Astrocyte of the spinal cord (primary cell): ENCODE measurements around the gene TMEM269.

Source experiments
- DNase-seq: peaks from one replicate; pipeline ENCODE4 v3.0.0; 2011; ENCODE audit warnings: low read depth, low spot score
- H3K4me3 ChIP-seq: 2 replicates; pipeline ENCODE4 v1.5.1; 2011; ENCODE audit warnings: low read depth, mild to moderate bottlenecking, low read length, moderate library complexity
- in situ Hi-C: cut with HindIII; loops from 2 replicates; pipeline ENCODE4 v1.10.0; 2017; ENCODE audit warnings: low sequenced_read_pairs
- TF ChIP-seq, protein P1 (sequence below): IDR thresholded peaks from 2 replicates; pipeline ENCODE4 v1.5.1; 2012; ENCODE audit warnings: low read depth, mild to moderate bottlenecking, low read length, inconsistent platforms

The TMEM269 gene

DNA sequence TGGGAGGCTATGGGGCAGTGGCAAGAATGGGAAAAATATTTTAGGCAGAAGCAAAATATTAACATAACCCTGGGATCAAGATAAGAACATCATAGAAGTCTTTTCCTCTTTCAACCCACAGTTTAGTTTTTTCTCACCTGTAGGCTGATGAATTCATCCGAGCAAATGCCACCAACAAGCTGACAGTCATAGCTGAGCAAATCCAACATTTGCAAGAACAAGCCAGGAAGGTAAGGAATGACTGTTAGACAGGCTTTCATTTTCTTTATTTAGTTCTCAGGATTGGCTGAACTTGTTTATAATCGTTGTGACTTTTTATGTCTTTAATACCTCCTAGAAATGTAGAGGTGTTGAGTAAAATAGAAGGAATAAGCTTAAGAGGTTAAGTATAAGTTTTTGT lies 11.4 kb upstream of the TMEM269 start:
- no peak for DNase-seq
- in situ Hi-C loops, result no loop called here
- TF ChIP-seq, protein P1, sequence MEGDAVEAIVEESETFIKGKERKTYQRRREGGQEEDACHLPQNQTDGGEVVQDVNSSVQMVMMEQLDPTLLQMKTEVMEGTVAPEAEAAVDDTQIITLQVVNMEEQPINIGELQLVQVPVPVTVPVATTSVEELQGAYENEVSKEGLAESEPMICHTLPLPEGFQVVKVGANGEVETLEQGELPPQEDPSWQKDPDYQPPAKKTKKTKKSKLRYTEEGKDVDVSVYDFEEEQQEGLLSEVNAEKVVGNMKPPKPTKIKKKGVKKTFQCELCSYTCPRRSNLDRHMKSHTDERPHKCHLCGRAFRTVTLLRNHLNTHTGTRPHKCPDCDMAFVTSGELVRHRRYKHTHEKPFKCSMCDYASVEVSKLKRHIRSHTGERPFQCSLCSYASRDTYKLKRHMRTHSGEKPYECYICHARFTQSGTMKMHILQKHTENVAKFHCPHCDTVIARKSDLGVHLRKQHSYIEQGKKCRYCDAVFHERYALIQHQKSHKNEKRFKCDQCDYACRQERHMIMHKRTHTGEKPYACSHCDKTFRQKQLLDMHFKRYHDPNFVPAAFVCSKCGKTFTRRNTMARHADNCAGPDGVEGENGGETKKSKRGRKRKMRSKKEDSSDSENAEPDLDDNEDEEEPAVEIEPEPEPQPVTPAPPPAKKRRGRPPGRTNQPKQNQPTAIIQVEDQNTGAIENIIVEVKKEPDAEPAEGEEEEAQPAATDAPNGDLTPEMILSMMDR, result no peak
- no peak overlapping the region for H3K4me3 ChIP-seq

DNA sequence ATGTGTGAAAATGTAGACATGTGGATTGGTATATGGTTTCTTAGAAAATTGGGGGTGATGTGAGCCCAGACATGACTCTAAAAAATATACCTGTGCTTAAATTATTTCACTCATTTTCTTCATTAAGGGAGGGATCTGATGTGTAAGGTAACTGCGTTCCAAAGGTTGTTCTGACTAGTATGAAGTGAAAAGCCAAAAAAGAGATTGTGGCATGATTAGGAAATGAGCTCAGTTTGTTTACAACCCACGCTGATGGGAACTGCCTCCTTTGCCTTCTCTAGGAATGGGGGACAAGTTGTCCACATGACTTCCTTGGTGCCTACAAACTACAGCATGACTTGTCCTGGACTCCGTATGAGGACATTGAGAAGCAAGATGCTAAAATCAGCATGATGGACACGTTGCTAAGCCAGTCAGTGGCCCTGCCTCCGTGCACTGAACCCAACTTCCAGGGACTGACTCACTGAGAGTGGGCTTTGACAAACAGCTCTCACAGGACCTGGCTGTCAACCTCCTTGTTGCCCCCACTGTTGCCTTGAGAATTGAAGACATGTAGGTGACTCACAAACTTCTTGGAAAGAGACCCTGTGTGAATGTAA lies 9.8 kb upstream of the TMEM269 start:
- in situ Hi-C loops, result no loop called here
- TF ChIP-seq, protein P1, result no peak
- no peak overlapping the region for H3K4me3 ChIP-seq
- no peak for DNase-seq

DNA sequence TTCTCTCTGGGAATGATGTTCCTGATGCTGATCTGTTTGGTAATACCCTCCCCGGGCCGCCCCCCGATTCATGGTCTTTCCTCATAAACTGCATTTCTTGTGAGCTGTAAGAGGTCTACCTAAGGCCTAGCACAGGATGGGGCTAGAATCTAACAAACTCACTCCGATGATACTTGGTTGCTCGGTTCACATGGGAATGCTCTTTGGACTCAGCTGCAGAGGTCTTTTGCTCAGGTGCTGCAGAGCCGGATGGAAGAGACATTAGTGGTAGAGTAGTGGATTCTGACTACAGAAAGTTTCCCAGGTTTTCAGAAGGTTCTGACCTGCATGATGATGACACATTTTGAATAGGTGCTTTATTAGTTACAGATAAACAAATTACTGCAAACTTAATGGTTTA lies 8.3 kb upstream of the TMEM269 start:
- no peak for DNase-seq
- TF ChIP-seq, protein P1, result no peak
- in situ Hi-C loops, result no loop called here
- H3K4me3 ChIP-seq, result no peak overlapping the region

DNA sequence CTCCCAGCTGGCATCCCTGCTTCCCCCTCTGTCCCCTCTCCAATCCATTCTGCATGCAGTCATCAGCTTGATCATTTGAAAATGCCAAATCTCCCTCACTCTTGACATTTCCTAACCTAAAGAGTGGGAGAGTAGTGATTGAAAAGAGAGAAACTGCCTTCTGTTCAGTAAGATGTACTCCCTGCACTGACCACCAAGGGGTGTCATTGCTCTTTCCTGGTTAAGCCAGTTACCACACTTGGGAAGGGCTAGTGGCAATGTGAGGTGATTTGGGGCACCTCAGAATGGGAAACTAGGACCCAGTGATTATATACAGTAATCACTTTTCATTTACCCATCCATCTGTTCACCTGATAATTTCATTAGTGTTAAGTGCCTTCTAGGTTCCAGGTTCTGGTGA lies 6.9 kb upstream of the TMEM269 start:
- TF ChIP-seq, protein P1, result peak; percentile 79
- DNase-seq, result peak; percentile 25
- in situ Hi-C loops, result no loop called here
- no peak overlapping the region for H3K4me3 ChIP-seq

DNA sequence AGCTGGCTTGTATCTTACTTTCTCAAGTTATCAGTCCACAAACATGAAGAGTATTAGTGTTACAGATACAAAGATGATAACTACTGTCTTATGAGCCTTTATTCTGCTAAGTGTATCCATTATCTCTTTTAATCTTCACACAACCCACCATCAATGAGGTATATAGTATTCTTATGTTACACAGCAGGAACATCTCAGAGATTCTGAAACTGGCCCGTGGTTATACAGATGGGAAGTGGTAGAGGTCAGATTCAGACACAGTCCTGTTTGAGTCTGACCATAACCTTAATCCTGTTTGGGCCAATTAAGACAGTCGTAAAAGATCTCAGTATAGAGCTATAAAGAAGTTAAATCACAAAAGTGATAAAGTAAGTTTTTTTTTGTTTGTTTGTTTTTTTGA lies 5.1 kb upstream of the TMEM269 start:
- no peak for DNase-seq
- no peak overlapping the region for H3K4me3 ChIP-seq
- TF ChIP-seq, protein P1, result no peak
- in situ Hi-C loops, result no loop called here

DNA sequence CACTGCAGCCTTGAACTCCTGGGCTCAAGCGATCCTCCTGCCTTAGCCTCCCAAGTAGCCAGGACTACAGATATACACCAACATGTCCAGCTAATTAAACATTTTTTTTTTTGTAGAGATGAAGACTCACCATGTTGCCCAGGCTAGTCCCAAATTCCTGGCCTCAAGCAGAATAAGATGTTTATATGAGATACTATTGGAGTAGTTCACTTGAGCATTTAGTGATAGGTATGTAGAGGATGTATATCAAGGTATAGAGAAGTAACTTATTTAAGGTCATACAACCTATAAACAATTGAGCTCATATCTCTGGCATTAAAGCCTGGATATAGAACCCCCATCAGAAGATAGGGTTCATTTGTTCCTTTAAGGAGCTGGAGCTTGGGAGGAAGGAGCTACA lies 4.6 kb upstream of the TMEM269 start:
- no peak for DNase-seq
- in situ Hi-C loops, result no loop called here
- H3K4me3 ChIP-seq, result no peak overlapping the region
- TF ChIP-seq, protein P1, result no peak

DNA sequence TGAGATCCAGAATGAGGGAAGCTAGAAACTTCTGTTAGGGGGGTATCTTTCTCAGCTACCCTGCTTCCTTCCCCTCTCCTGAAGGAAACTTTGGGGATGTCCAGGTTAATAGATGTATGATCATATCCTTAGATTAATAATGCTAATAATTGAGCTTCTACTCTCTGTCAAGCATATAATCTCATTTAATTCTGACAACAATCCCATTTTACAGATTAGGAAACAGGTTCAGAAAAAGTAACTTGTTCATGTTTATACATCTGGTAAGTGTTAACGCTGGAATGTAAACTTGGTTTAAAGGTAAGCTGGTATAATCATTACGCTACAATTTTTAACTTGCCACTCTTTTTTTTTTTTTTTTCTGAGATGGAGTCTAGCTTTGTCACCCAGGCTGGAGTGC lies 1.7 kb upstream of the TMEM269 start:
- no peak overlapping the region for H3K4me3 ChIP-seq
- TF ChIP-seq, protein P1, result no peak
- no peak for DNase-seq
- in situ Hi-C loops, result no loop called here
